K562 (cell line): ENCODE measurements around the gene ELP5. TPM values are rescaled to one million over a fixed set of nuclear protein-coding genes. Genes with fewer than 3 reads are reported as not detected.

Experiments
- ATAC-seq: fragments of 200-7000 bp; cut with Tn5 transposase; 3 replicates; pipeline ENCODE4 v1.9.1; 2020; ENCODE audit warnings: moderate library complexity
- BruUV-seq: library from RNA; stranded (reverse); fragments of 400-500 nt; replicated peaks from 2 replicates; lab custom pipeline; 2021; lab: Mats Ljungman, UMichigan
- CTCF ChIA-PET: fragments of 300-600 bp; formaldehyde crosslinking; extraction: SDS; loops from one replicate; lab custom pipeline; 2021; ENCODE audit warnings: low intra/inter-chr PET ratio; lab: Yijun Ruan, JAX
- POLR2A ChIA-PET: fragments of 300-600, 350-650 bp; sonication (Branson Sonifier 250); formaldehyde crosslinking; extraction: SDS; loops from one replicate; lab custom pipeline; 2021; ENCODE audit warnings: antibody characterized with exemption, inconsistent platforms; lab: Yijun Ruan, JAX
- DNase-seq, 4 experiments: peaks; one replicate each; pipeline versions ENCODE4 v3.0.0 to v3.0.0-alpha.2; 2011 to 2018; ENCODE audit warnings: low spot score in 3 of 4, mixed read lengths in 3 of 4; ENCODE audit errors: extremely low read depth in 1 of 4
- FAIRE-seq: peaks from 2 replicates; lab custom pipeline; 2011; peaks lifted over from hg19 to GRCh38; lab: Jason Lieb, UNC
- H2AFZ ChIP-seq: 2 replicates; pipeline ENCODE4 v1.6.0; 2011; ENCODE audit warnings: low read depth, low read length, control low read depth, inconsistent platforms
- H3K27ac ChIP-seq: fragments of 200-600 bp; 3 replicates; pipeline ENCODE4 v1.8.0; 2011; ENCODE audit warnings: low read depth, mild to moderate bottlenecking, control low read depth, inconsistent platforms, low read length, moderate library complexity, mixed read lengths; ENCODE audit errors: extremely low read depth
- H3K27me3 ChIP-seq, 2 experiments: fragments of 300-600 bp in 1 of 2; 2 replicates in 1 of 2; 3 replicates in 1 of 2; pipeline versions ENCODE4 v1.6.0 to v1.8.0; 2011; ENCODE audit warnings: inconsistent platforms in 2 of 2, low read length in 2 of 2, mild to moderate bottlenecking in 1 of 2, mixed read lengths in 1 of 2, moderate library complexity in 1 of 2; ENCODE audit not compliant: control insufficient read depth in 2 of 2, insufficient read depth in 2 of 2
- H3K36me3 ChIP-seq: fragments of 300-600 bp; 3 replicates; pipeline ENCODE4 v1.8.0; 2011; ENCODE audit warnings: mild to moderate bottlenecking, low read length, inconsistent platforms; ENCODE audit not compliant: control insufficient read depth, insufficient read depth
- H3K4me1 ChIP-seq, 2 experiments: fragments of 200-600 bp in 1 of 2; replicated peaks in 1 of 2; 2 replicates in 1 of 2; 3 replicates in 1 of 2; pipeline versions ENCODE4 v1.5.1 to v1.8.0; 2011; ENCODE audit warnings: inconsistent platforms in 2 of 2, low read length in 2 of 2, mild to moderate bottlenecking in 1 of 2, mixed read lengths in 1 of 2, moderate library complexity in 1 of 2; ENCODE audit not compliant: control insufficient read depth in 2 of 2, insufficient read depth in 2 of 2
- H3K4me2 ChIP-seq: 2 replicates; pipeline ENCODE4 v1.6.1; 2011; ENCODE audit warnings: low read length, control low read depth, inconsistent platforms, mixed read lengths; ENCODE audit not compliant: insufficient read depth
- H3K4me3 ChIP-seq: fragments of 200-600 bp; sonication (generic), shearing (Covaris generic); 2 replicates; pipeline ENCODE4 v1.5.1; 2016; ENCODE audit warnings: control low read depth, inconsistent platforms
- H3K79me2 ChIP-seq: fragments of 200-600 bp; 3 replicates; pipeline ENCODE4 v1.8.0; 2011; ENCODE audit warnings: low read length, inconsistent platforms; ENCODE audit not compliant: control insufficient read depth, insufficient read depth
- H3K9ac ChIP-seq, 2 experiments: 2 replicates each; pipeline versions ENCODE4 v1.6.0 to v1.6.1; 2011; ENCODE audit warnings: low read depth in 2 of 2, low read length in 2 of 2, control low read depth in 1 of 2, inconsistent platforms in 1 of 2, mild to moderate bottlenecking in 1 of 2, mixed read lengths in 1 of 2; ENCODE audit not compliant: insufficient read depth in 1 of 2
- H3K9me1 ChIP-seq: one replicate; pipeline ENCODE4 v1.6.0; 2011; ENCODE audit warnings: inconsistent platforms, mild to moderate bottlenecking, low read length, moderate library complexity; ENCODE audit not compliant: control insufficient read depth, insufficient read depth
- H3K9me3 ChIP-seq: replicated peaks from 2 replicates; pipeline ENCODE4 v1.5.1; 2011; ENCODE audit warnings: low read depth, low read length, inconsistent platforms; ENCODE audit not compliant: control insufficient read depth, insufficient read depth
- H4K20me1 ChIP-seq: replicated peaks from 2 replicates; pipeline ENCODE4 v1.6.1; 2011; ENCODE audit warnings: low read length, inconsistent platforms, mixed read lengths; ENCODE audit not compliant: control insufficient read depth, insufficient read depth
- ADNP ChIP-seq: fragments of 200-800 bp; sonication (Bioruptor generic); IDR thresholded peaks from 2 replicates; pipeline ENCODE4 v1.6.1; 2016; ENCODE audit warnings: missing genetic modification characterization, missing compliant biosample characterization
- C11orf30 ChIP-seq: fragments of 450-650 bp; IDR thresholded peaks from 2 replicates; pipeline ENCODE4 v1.6.1; 2016; ENCODE audit warnings: low read depth, mild to moderate bottlenecking
- CREB3L1 ChIP-seq: fragments of 450-650 bp; IDR thresholded peaks from 2 replicates; pipeline ENCODE4 v1.6.1; 2014; ENCODE audit warnings: low read depth, mild to moderate bottlenecking, moderate library complexity, borderline replicate concordance
- E2F4 ChIP-seq: sonication (generic); formaldehyde crosslinking; IDR thresholded peaks from 2 replicates; pipeline ENCODE4 v1.8.0; 2022; ENCODE audit warnings: mild to moderate bottlenecking, low read depth, missing genetic modification reagents
- WGBS: fragments of 100-300 bp; shearing (Covaris generic); methylation state at CpG from one replicate; pipeline ENCODE4 v1.1.6; 2016; ENCODE audit warnings: low coverage, mixed read lengths; ENCODE audit not compliant: insufficient coverage; ENCODE audit errors: missing lambda C conversion rate; 5-methylcytosine and 5-hydroxymethylcytosine counted together
- in situ Hi-C: fragments of 300-500 bp; cut with MboI; formaldehyde crosslinking; loops from 4 replicates; pipeline ENCODE4 v1.15.0; 2018; ENCODE audit warnings: inconsistent platforms, mixed read lengths
- intact Hi-C: fragments of 100-400 bp; cut with micrococcal nuclease; formaldehyde crosslinking; loops from 2 replicates; pipeline ENCODE4 v1.14.2; 2022
- polyA plus RNA-seq, 8 experiments: library from polyadenylated mRNA; depleted of rRNA in 4 of 8; stranded (reverse) in 5 of 8; unstranded in 3 of 8; fragments of >200 nt; fragmentation: Nextera tagmentation in 2 of 8; fragmentation: Illumina TruSeq in 1 of 8; extraction: Ambion mirVana in 2 of 8; extraction: Trizol in 1 of 8; gene quantifications; 2 replicates each; pipeline versions ENCODE4 v1.2.1 to v1.2.3, GENCODE V29; 2011 to 2014; ENCODE audit warnings: inconsistent platforms in 1 of 8, missing spikeins in 1 of 8
- total RNA-seq, 7 experiments: library from RNA; depleted of rRNA in 6 of 7; stranded (reverse); fragments of >200 nt in 6 of 7; fragmentation: Illumina TruSeq in 2 of 7; extraction: Trizol in 2 of 7; gene quantifications; 2 replicates each; pipeline versions ENCODE4 v1.2.1 to v1.2.3, GENCODE V29; 2011 to 2021; ENCODE audit warnings: low replicate concordance in 1 of 7

The ELP5 gene
- total and polyA plus RNA-seq, 9 of the 15 experiments (the other 6 are each of a cell fraction or from before 2014, with no cell fraction given), result 25.7 to 77.9 (median 52.9) TPM

GRCh38 chr17:7262935-7263800 lies 11.2 kb downstream of the ELP5 start (continued):
- no peak for TF ChIP-seq E2F4 (CRISPR knock-in tag)

- ATAC-seq (peak; percentile 29), DNase-seq (no peak), FAIRE-seq (no peak)
- in situ Hi-C loops, result no loop called here
- H4K20me1 ChIP-seq, result no peaks in the 10 kb centered on the region
- H3K27me3 ChIP-seq, result no peaks in the 10 kb centered on the region
- peaks cover 16% of the 10 kb centered on the region; the same call in 2 of the 3 replicates for H3K36me3 ChIP-seq
- no TSS peak for BruUV-seq
- peaks cover 10 to 35% of the 10 kb centered on the region in 2 experiments; a peak in 4 of 5 replicates for H3K4me1 ChIP-seq
- H3K9me3 ChIP-seq, result no peaks in the 10 kb centered on the region
- WGBS, result no CpG with 5 or more reads among the region's 4 CpGs
- H3K27ac ChIP-seq, result peak overlapping the region; percentile 70; the same call in 2 of the 3 replicates
- CTCF ChIA-PET, result no interaction called here
- no peaks in the 10 kb centered on the region for H3K9me1 ChIP-seq
- peak overlapping the region; percentile 47 for H3K4me3 ChIP-seq
- H3K4me2 ChIP-seq, result peak overlapping the region; percentile 95
- no peak for TF ChIP-seq CREB3L1
- 0 out of 2 replicates have a peak, but pooled peaks have one; percentile 10 for TF ChIP-seq C11orf30
- no peak for TF ChIP-seq ADNP (tag)
- peak overlapping the region; percentile 97 for H2AFZ ChIP-seq
- POLR2A ChIA-PET, result interaction anchor here (0.6 to 1.9 kb wide), 5 partner anchors 9 to 877 kb away, joined by 3 to 8 read pairs (median 4); no protein-coding TSS in a partner anchor
- peak overlapping the region; percentile 63 to 89; a peak in 3 of 4 replicates for H3K9ac ChIP-seq
- intact Hi-C loops, result no loop called here
- no peaks in the 10 kb centered on the region for H3K79me2 ChIP-seq
These were observed 11.7 kb downstream of the ELP5 start for GRCh38 chr17:7263801-7264078.
